HK-2 (cell line): Measurements from ENCODE around the gene SSTR4.
"Not testable (repeated sequence)": the region's sequence is repeated elsewhere in the genome, so short reads cannot be mapped to it uniquely, and the experiment has no call there.

ENCODE experiments used
- DNase-seq: peaks from one replicate; pipeline ENCODE4 v3.0.0-alpha.2; 2018; ENCODE audit not compliant: unreplicated experiment

Gene SSTR4, protein sequence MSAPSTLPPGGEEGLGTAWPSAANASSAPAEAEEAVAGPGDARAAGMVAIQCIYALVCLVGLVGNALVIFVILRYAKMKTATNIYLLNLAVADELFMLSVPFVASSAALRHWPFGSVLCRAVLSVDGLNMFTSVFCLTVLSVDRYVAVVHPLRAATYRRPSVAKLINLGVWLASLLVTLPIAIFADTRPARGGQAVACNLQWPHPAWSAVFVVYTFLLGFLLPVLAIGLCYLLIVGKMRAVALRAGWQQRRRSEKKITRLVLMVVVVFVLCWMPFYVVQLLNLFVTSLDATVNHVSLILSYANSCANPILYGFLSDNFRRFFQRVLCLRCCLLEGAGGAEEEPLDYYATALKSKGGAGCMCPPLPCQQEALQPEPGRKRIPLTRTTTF

DNA sequence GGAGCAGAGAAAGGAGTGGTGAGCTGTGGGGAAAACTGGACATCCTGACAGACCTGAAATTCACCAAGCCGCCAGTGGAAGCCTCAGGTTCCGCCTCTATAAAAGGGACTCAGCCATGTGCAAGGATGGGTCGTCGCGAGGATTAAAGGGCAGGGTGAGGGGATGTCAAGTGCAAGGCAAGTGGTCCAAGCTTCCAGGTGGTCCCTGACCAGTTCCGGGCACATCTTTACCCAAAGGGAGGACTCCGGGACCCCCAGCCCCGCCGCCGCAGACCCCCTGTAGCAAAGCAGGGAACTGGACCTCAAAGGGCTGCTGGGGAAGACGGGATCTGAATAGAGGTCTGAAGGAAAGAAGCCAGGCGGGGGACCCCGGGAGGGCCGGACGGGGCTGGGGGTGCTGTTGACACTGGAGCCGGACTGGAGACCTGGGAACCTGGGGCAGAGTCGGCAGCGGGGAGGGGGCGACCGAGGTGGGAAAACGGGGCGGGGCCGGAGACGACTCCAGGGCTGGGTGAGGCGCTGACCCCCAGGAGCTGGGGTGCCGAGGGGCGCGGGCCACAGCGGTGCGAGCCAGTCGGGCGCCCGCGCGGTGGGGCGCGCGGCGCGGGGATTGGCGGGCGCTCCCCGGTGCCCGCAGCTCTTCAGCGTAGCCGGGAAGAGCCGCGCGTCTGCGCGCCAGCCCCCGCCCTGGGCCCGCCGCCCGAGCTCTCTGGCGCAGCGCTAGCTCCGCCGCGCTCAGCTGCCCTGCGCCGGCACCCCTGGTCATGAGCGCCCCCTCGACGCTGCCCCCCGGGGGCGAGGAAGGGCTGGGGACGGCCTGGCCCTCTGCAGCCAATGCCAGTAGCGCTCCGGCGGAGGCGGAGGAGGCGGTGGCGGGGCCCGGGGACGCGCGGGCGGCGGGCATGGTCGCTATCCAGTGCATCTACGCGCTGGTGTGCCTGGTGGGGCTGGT lies at the start of gene SSTR4:
Gene SSTR4, plus strand, starts transcription at position 592 of the 951 bp plus-strand sequence. Its CDS starts 172 bp downstream, at position 764.
- DNase-seq: no peak

DNA sequence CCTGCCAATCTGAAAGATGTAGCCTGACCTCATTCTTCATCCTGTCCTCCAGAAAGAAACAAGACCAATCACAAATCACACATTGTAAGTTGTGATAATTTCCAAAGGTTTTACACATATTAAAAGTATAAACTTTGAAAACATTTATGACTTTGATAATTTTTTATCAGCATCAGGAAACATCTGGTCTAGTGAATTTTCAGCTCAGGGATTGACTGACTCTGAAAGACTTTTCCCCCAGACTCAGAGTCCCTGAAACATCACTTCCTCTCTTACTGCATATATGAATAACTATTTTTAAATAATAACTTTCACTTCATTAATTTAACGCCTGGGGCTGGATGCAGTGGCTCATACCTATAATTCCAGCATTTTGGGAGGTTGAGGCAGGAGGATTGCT lies 48.5 kb upstream of the SSTR4 start:
- DNase-seq: no peak

DNA sequence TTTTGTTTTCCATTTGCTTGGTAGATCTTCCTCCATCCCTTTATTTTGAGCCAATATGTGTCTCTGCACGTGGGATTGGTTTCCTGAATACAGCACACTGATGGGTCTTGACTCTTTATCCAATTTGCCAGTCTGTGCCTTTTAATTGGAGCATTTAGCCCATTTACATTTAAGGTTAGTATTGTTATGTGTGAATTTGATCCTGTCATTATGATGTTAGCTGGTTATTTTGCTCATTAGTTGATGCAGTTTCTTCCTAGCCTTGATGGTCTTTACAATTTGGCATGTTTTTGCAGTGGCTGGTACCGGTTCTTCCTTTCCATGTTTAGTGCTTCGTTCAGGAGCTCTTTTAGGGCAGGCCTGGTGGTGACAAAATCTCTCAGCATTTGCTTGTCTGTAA lies 43.7 kb upstream of the SSTR4 start:
- not testable (repeated sequence) for DNase-seq

DNA sequence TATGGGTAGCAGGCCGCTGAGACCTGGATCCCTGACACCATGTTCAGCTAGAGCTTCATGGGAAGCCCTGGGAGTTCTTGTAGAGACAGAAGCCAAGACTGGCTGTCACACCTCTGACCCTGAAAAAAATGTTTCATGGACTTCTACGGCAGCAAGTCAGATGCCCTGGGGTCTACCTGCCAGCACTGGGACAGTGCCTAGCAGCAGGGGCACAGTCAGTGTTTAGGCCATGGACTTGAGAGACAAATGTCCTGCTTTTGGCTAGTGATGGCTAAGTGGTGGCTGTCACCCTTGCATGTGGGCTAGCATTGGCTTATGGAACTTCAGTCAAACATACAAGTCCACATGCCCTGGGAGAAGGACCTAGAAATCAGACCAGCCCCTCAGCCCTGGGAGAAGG lies 41.3 kb upstream of the SSTR4 start:
- no peak for DNase-seq

DNA sequence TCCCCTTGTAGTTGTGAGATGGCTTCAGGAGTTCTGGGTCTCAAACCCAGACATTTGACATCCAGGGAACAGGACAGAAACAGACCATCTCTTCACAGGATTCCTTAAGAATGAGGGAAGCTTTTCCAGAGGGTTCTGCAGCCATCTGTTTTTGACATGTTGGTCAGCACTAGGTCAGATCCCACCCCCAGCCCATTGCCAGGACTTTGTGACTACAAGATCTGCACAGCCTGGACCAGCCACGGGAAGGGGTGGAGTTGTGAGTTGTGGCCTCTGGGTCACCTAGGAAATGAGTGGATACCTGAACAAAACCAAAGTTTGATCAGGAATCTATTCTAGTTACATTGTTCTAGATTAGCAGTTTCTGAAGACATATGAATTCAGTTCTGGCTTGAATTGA lies 39.2 kb upstream of the SSTR4 start:
- DNase-seq: no peak

DNA sequence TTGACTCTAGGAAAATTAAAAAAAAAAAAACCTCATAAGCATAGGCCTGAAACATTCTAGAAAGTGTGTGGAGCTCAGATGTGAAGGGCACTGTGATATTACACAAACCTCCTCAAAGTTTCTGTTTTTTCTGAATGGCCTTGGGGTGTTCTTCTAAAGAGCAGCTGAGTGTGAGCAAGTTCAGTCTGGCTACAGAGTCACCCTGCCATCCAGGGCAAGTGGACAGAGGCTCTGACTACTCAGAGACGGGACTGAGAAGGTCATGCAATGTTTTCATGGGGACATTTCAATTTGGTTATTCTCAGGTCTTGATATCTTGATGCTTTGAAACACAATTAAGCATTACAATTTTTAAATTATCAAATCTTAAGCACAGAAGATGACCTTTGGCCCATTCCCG lies 36.6 kb upstream of the SSTR4 start:
- no peak for DNase-seq

DNA sequence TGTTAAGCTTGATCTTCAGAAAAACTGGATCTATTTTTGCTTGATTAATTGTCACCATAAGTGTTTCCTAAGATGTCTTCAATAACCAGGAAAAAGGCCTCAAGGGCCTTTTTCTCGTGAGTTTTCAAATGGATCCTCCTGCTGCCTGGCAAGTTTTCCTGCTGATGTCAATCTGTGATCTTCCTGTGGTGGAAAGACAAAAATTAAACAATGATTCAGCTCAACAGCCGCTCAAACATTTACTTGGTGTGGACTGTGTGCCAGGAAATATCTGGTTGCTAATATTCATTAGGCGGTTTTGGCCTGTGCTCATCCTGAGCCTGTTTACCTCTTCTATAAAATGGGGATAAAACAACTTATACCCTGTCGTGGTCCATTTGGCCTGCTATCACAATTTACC lies 35.4 kb upstream of the SSTR4 start:
- no peak for DNase-seq

DNA sequence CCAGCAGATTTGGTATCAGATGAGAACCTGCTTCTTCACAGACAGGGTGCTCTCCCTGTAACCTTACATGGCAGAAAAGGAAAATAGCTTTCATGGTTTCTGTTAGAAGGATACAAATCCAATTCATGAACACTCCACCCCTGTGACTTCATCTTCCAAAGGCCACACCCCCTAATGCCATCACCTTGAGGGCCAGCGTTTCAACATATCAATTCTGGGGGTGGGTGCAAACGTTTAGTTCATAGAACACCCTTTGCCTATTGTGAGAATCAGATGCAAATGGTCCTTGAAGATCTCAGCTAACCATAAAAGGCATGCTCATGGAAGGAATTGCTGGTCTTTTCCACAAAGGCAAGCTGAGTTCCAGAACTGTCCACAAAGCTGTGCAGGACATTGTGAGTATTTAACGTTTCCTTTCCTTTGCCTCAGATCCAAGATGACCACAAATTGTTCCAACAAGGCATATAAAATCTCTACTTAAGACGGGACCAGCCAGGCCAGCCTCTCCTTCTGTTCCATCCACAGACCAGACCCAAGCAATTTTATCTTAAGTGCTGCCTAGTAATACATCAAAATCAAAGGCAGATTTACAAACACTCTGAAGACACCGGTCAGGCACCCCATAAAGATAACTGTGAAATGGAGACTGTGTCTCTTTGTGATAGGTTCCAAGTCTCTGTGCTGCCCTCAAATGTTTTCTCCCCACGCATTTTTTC lies 34.7 kb upstream of the SSTR4 start:
- no peak for DNase-seq

DNA sequence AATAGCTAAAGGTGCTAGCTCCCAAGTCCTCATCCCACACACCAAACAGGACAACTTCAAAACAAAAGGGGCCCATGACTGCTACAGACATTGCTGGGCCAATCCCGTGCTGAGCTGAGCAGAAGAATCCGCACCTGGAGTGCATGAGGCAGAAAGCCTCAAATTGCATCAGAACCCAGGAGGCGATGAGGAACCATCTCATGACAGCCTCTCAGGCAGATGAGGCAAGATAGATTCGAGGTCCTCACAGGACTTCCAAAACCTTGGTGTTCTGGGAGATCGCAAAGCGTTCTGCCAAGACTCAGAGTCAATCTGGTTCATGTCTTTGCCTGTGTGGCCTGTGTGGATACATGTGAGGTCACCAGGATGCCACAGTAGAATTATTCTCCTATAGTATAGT lies 32.8 kb upstream of the SSTR4 start:
- DNase-seq: no peak

DNA sequence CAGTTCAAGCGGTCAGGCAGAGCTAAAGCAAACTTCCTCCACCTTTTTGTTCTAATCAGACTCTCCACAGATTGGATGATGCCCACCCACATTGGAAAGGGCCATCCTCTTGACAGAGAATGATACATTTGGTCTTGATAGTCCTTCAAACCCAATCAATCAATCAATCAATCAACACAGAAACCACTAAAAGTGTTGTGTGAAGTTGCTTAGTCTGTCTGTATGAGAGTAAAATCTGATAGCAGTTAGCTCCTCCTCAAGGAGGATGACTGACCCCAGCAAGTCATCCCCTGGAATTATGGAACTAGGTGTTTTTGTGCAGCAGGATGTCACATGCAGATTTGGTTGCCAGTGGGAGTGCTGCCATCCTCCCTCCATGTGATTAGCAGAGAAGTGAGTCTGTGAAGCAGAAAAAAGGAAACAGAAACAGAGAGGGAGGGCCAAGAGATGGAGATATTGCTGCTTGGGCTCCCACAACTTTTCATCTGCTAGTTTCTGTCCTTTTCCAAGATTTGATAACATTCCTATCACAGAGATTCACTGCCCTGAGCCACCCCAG lies 32.0 kb upstream of the SSTR4 start:
- DNase-seq: no peak

DNA sequence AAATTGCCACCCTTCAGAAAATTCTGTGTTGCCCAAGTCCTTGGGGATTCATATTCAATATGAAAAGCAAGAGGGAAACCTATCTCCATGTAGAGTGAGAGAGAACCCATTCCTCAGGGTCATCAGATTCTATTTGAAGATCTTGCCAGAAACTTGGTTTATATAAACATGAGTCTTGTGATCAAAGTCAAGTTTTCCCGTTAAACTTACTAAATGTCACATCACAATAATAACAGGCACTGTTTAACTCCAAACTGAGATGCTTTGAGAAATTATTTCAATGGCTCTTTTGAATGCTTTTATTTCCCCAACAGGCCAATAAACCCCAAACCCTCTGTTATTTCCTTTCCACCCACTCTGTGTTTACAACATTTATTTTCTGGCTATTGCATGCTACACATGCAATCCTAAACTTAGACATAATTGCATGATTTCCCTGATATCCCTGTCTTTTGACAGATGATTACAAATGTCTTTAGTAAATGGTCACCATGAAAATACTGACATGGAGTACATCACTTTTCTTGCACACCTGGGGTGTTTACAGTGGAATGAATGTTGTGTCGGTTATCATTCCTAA lies 31.1 kb upstream of the SSTR4 start:
- no peak for DNase-seq

DNA sequence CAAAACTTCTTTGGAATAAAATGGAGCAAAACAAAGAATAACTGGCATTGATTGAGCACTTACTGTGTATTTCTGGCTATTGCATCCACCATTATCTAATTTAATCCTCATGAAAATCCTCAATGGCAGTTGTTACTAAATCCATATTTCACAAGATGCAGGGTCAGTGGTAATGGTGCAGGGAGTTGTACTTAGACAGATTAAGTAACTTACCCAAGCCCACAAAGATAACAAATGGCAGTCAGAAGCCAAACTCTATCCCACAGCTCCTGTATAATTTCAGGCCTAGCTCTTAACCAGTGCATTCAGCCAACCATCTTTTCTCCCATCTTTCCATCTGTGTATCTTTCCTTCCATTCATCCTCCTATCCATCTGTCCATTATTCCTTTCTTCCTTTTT lies 29.3 kb upstream of the SSTR4 start:
- DNase-seq: no peak

DNA sequence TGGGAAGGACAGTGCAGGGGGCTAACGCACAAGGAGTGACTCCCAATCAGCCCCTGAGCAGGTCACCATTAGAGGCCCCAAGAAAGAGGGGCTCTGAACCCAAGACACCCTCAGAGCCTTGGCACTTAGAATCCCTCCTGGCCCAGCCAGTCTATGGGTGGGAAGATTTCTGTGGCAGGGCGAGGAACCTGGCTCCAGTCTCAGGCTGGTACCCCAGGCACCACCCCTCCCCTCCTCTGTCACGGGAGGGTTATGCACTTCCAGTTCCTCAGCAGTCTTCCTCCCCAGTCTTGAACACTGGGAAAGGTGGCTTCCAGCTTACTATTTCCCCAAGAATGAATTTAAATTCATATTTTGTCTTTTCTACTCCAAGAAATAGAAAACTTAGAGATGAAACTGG lies 27.6 kb upstream of the SSTR4 start:
- no peak for DNase-seq

DNA sequence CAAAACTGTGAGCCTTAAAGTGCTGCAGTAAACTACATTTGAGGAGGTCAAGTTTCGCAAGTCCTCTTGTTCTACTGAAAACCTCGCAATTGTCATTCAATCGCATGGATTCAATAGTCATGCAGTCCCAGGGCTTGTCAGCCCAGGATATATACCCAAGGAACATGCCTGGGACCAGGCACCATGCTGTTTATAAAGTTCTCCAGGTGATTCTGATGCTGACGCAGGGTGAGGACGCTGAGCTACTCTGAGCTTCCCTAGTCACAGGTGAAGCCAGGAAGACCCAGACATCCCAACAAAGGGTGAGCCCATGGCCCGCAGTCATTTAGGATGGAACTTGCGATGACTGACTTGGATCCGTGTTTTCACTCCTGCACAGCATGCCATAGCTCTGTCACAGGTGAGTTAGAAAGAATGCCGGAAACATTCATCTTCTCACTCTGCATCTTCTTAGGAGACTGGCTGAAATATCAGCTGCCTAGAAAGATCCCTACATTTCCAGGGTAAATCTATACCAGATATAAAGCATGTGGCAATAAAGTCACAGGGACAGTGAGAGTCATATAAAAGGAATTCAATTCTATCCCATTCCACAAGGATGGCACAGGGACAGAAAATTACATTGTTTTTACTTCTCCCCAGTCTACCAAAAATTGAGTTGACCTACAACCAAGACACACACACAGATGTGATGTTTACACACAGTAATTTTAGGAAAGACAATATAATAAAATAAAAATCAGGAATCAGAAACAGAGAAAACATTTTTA lies 27.0 kb upstream of the SSTR4 start:
- no peak for DNase-seq

DNA sequence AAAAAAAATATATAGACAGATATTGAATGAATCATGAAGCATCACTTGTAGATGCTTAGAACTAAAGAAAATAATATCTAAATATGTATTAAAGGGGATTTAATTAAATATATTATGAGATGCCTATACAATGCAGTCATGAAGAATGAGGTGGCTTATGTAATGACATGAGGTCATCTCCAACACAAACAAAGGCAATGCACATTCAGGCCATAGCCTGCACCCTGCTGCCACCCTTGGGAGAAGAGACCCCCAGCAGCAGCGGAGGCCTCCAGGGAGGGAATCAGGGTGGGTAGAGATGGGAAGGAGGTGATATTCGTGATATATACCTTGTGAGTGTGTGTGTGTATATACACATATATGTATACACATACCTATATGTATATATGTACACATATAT lies 26.4 kb upstream of the SSTR4 start:
- no peak for DNase-seq

DNA sequence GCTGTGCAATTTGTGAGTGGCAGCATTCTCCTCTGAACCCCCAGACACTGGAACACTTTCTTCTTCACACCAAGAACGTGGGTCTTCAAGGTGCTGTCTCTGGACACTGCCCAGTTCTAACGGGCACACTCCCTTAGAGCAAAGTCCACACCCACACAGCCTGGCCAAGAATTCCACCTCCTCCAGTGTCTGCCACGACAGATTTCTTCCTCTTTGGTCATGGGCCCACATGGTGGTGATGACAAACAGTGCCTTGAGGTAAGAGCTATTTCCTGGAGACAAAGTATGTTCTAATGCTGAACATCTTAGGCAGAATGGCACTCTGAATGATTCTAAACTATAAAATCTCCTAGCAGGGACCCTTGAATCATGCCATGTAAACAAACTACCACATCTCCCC lies 25.5 kb upstream of the SSTR4 start:
- no peak for DNase-seq

DNA sequence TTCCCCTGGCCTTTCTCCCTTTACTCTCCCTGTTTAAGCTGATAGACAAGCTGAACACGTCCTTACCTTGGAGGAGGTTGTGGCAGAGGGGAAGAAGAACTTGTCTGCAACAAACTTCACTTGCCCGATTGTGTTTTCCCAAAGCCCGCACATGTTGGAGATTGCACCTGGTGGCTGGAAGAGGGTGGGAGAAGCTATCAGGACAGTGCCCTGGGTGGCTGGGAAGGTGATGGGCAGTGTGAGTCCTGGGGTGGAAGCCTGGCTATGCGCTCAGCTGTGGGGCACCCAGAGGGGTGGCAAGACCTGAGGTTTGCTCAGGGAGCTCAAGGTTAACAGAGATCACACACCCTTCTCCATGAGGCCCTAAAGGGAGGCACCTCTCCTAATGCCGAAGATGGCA lies 25.0 kb upstream of the SSTR4 start:
- DNase-seq: no peak

DNA sequence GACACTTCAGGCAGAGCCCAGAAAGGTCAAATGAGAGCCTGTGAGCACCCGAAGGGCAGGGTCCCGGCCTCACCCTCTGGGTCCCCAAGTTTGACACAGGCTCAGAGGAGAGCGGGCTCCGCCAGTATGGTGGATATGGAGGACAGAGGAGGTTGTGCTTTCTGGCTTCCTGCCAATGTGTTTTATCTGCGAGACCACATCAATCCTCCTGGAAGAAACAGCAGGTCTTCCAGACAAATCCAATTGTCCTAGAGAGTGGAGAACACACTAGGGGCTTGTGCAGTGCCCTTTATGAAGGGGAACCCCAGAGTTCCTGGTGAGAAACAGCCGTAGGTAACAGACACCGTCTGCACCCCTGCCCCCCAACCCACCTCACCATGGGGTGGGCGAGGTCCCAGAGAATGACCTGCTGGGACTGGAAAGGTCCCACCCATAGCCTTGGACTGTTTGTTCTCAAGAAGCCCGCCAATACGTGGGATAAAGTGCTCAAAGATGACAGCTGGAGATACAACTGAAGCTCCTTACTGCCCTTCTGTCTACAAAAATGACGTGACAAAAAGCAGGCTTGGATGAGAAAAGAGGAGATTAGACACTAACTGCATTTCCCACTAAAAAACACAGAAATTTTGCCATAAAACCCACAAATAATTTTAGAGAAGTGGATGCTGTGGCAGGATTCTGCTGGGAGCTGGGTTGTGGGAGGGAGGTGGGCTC lies 23.9 kb upstream of the SSTR4 start:
- no peak for DNase-seq

DNA sequence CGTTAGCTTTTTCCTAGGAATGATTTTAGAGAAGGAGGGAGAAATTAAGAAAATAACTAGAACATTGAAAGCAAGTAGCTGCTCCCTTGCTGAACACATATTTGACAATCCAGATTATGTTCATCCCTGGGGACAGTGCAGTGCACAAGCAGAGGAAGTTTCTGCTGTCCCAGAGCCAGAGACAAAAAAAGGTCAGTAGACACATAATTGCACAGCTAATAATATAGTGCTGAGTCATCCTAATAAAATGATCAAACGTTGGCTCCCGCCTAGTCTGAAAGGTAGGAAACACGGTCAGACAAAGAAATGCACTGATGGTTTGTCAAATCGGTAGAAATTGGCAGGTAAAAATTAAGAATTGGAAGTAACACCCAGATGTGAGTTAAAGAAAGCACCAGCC lies 21.7 kb upstream of the SSTR4 start:
- no peak for DNase-seq

DNA sequence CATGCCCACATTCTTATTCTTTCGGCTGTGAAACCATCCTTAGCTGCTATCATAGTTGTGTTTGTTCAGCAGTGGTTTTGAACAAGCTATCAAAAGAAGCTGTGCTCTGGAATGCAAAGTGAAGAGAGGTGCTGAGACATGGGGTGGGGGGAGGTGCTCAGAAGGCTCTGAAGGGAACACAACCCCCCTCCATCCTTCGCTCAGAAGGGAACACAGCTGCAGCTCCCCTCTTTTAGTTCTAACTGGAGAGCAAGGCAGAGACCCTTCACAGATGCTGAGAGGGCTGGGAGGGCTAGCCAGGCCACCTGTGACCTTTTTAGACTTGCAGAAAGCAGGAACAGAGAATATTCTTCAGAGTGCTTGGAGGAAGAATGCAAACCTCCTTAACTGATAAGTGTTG lies 17.6 kb upstream of the SSTR4 start:
- DNase-seq: no peak
